ENCODE measurements around the gene GSTT2B. TPM values are rescaled to one million over a fixed set of nuclear protein-coding genes. Genes with fewer than 3 reads are reported as not detected.
A peak's percentile ranks its signal among the peaks of the same experiment; 100 is the strongest.
"Not testable (repeated sequence)": the region's sequence is repeated elsewhere in the genome, so short reads cannot be mapped to it uniquely, and the experiment has no call there.

Gene GSTT2B
- total RNA-seq, 1 experiment from 2014 or later = 6.5 TPM

- BruUV-seq (replicated peaks); POLR2A ChIA-PET; intact Hi-C loops (cut with micrococcal nuclease; ENCODE audit: unreplicated experiment): not testable (repeated sequence)
These were observed 19.6 kb upstream of the GSTT2B start for GRCh38 chr22:23980567-23980966.

GRCh38 chr22:23979557-23980240, 18.7 kb upstream of the GSTT2B start, which contains the start of gene GSTT2:
GSTT2 (plus strand) TSS chr22:23980134.
- CTCF ChIA-PET; intact Hi-C loops (cut with micrococcal nuclease; ENCODE audit: unreplicated experiment); H3K4me1 ChIP-seq (ENCODE audit: control insufficient read depth, insufficient read depth, low read length); H3K27me3 ChIP-seq (ENCODE audit: control insufficient read depth, insufficient read depth, low read length); BruUV-seq (replicated peaks); in situ Hi-C loops (cut with HindIII; ENCODE audit: low pct_unique_long_range_greater_than_20kb, low sequenced_read_pairs); H3K36me3 ChIP-seq (ENCODE audit: control insufficient read depth, insufficient read depth, low read length); POLR2A ChIA-PET; H3K27ac ChIP-seq (ENCODE audit: low read length); DNase-seq (ENCODE audit: low read depth, low spot score); H3K4me3 ChIP-seq (ENCODE audit: low read depth in 2 of 2, low read length in 2 of 2); H3K9me3 ChIP-seq (ENCODE audit: control insufficient read depth, insufficient read depth, low read depth, low read length): not testable (repeated sequence)
- ATAC-seq = peak; percentile 92

More at GRCh38 chr22:23980567-23980966, 19.6 kb upstream of the GSTT2B start:
- CTCF ChIA-PET; ATAC-seq; H3K27ac ChIP-seq (ENCODE audit: low read length); H3K36me3 ChIP-seq (ENCODE audit: control insufficient read depth, insufficient read depth, low read length); H3K4me3 ChIP-seq (ENCODE audit: low read depth in 2 of 2, low read length in 2 of 2); H3K4me1 ChIP-seq (ENCODE audit: control insufficient read depth, insufficient read depth, low read length); in situ Hi-C loops (cut with HindIII; ENCODE audit: low pct_unique_long_range_greater_than_20kb, low sequenced_read_pairs); H3K27me3 ChIP-seq (ENCODE audit: control insufficient read depth, insufficient read depth, low read length); DNase-seq (ENCODE audit: low read depth, low spot score); H3K9me3 ChIP-seq (ENCODE audit: control insufficient read depth, insufficient read depth, low read depth, low read length): not testable (repeated sequence)

- intact Hi-C loops (cut with micrococcal nuclease; ENCODE audit: unreplicated experiment); H3K27ac ChIP-seq (ENCODE audit: low read length); POLR2A ChIA-PET; ATAC-seq; H3K4me1 ChIP-seq (ENCODE audit: control insufficient read depth, insufficient read depth, low read length); in situ Hi-C loops (cut with HindIII; ENCODE audit: low pct_unique_long_range_greater_than_20kb, low sequenced_read_pairs); H3K9me3 ChIP-seq (ENCODE audit: control insufficient read depth, insufficient read depth, low read depth, low read length); H3K4me3 ChIP-seq (ENCODE audit: low read depth in 2 of 2, low read length in 2 of 2); CTCF ChIA-PET; H3K36me3 ChIP-seq (ENCODE audit: control insufficient read depth, insufficient read depth, low read length); BruUV-seq (replicated peaks); H3K27me3 ChIP-seq (ENCODE audit: control insufficient read depth, insufficient read depth, low read length); DNase-seq (ENCODE audit: low read depth, low spot score): not testable (repeated sequence)
These were observed 16.3 kb upstream of the GSTT2B start for GRCh38 chr22:23977304-23977703.

GRCh38 chr22:23974836-23975352, 13.9 kb upstream of the GSTT2B start:
- H3K27me3 ChIP-seq (ENCODE audit: control insufficient read depth, insufficient read depth, low read length); DNase-seq (ENCODE audit: low read depth, low spot score); H3K9me3 ChIP-seq (ENCODE audit: control insufficient read depth, insufficient read depth, low read depth, low read length); BruUV-seq (replicated peaks); in situ Hi-C loops (cut with HindIII; ENCODE audit: low pct_unique_long_range_greater_than_20kb, low sequenced_read_pairs); H3K4me3 ChIP-seq (ENCODE audit: low read depth in 2 of 2, low read length in 2 of 2); CTCF ChIA-PET; H3K27ac ChIP-seq (ENCODE audit: low read length); H3K4me1 ChIP-seq (ENCODE audit: control insufficient read depth, insufficient read depth, low read length); intact Hi-C loops (cut with micrococcal nuclease; ENCODE audit: unreplicated experiment); POLR2A ChIA-PET; H3K36me3 ChIP-seq (ENCODE audit: control insufficient read depth, insufficient read depth, low read length): not testable (repeated sequence)
- peak; percentile 79 for ATAC-seq

- H3K27ac ChIP-seq (ENCODE audit: low read length); BruUV-seq (replicated peaks); in situ Hi-C loops (cut with HindIII; ENCODE audit: low pct_unique_long_range_greater_than_20kb, low sequenced_read_pairs); H3K36me3 ChIP-seq (ENCODE audit: control insufficient read depth, insufficient read depth, low read length); intact Hi-C loops (cut with micrococcal nuclease; ENCODE audit: unreplicated experiment); H3K4me1 ChIP-seq (ENCODE audit: control insufficient read depth, insufficient read depth, low read length); H3K27me3 ChIP-seq (ENCODE audit: control insufficient read depth, insufficient read depth, low read length); DNase-seq (ENCODE audit: low read depth, low spot score); CTCF ChIA-PET; H3K4me3 ChIP-seq (ENCODE audit: low read depth in 2 of 2, low read length in 2 of 2); POLR2A ChIA-PET; H3K9me3 ChIP-seq (ENCODE audit: control insufficient read depth, insufficient read depth, low read depth, low read length): not testable (repeated sequence)
- ATAC-seq = peak; percentile 97
These were observed 13.3 kb upstream of the GSTT2B start, which contains the start of gene DDT for GRCh38 chr22:23974345-23974744. DDT (minus strand) TSS chr22:23974441; CDS start chr22:23974414, 27 bp downstream.

GRCh38 chr22:23971927-23972326, 10.9 kb upstream of the GSTT2B start:
- BruUV-seq (replicated peaks); CTCF ChIA-PET; intact Hi-C loops (cut with micrococcal nuclease; ENCODE audit: unreplicated experiment); H3K9me3 ChIP-seq (ENCODE audit: control insufficient read depth, insufficient read depth, low read depth, low read length); H3K27ac ChIP-seq (ENCODE audit: low read length); H3K4me3 ChIP-seq (ENCODE audit: low read depth in 2 of 2, low read length in 2 of 2); DNase-seq (ENCODE audit: low read depth, low spot score); H3K4me1 ChIP-seq (ENCODE audit: control insufficient read depth, insufficient read depth, low read length); H3K27me3 ChIP-seq (ENCODE audit: control insufficient read depth, insufficient read depth, low read length); ATAC-seq; H3K36me3 ChIP-seq (ENCODE audit: control insufficient read depth, insufficient read depth, low read length); in situ Hi-C loops (cut with HindIII; ENCODE audit: low pct_unique_long_range_greater_than_20kb, low sequenced_read_pairs): not testable (repeated sequence)
- POLR2A ChIA-PET = interaction anchor here (0.5 kb wide), 1 partner anchor 90 kb away, joined by 7 read pairs; no protein-coding TSS in a partner anchor

Data from Panc1 (cell line).